WI38 (cell line): Measurements from ENCODE around the gene OR2F2.

ENCODE experiments used
- H3K4me3 ChIP-seq: 2 replicates; pipeline ENCODE4 v1.5.1; 2011; ENCODE audit warnings: low read depth, mild to moderate bottlenecking, control low read depth, low read length
- TF ChIP-seq, protein P1 (sequence below): IDR thresholded peaks from 2 replicates; pipeline ENCODE4 v1.5.1; 2012; ENCODE audit warnings: low read depth, mild to moderate bottlenecking, control low read depth, low read length

OR2F2 gene

DNA sequence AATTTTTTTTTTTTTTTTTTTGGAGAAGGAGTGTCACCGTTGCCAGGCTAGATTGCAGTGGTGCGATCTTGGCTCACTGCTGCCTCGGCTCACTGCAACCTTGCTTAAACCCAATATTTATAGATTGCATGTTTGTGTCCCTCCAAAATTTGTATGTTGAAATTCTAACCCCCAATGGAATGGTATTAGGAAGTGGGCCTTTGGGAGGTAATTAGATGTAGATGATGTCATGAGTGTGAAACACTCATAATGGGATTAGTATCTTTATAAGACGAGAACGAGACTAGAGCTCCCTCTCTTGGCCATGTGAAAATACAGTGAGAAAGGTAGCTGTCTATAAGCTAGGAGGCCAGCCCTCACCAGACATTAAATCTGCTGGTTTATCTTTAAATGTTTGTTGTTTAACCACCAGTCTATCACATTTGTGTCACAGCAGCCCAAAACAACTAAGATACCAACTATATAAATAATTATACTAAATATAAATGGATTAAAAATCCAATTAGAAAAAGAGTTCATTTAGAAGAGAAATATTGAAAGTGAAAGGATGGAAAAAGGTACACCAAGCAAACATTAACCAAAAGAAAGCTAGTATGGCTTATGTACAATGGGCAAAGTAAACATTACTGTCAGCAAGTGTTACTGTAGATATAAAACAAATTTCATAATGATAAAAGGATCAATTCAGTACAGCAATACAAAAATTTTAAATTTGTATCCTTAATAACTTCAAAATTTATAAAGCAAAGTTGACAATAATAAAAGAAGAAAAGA, 42.3 kb upstream of the OR2F2 start:
- TF ChIP-seq, protein P1, sequence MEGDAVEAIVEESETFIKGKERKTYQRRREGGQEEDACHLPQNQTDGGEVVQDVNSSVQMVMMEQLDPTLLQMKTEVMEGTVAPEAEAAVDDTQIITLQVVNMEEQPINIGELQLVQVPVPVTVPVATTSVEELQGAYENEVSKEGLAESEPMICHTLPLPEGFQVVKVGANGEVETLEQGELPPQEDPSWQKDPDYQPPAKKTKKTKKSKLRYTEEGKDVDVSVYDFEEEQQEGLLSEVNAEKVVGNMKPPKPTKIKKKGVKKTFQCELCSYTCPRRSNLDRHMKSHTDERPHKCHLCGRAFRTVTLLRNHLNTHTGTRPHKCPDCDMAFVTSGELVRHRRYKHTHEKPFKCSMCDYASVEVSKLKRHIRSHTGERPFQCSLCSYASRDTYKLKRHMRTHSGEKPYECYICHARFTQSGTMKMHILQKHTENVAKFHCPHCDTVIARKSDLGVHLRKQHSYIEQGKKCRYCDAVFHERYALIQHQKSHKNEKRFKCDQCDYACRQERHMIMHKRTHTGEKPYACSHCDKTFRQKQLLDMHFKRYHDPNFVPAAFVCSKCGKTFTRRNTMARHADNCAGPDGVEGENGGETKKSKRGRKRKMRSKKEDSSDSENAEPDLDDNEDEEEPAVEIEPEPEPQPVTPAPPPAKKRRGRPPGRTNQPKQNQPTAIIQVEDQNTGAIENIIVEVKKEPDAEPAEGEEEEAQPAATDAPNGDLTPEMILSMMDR: peak; percentile 43; the same call in 1 of the 2 replicates
- no peak overlapping the region for H3K4me3 ChIP-seq

DNA sequence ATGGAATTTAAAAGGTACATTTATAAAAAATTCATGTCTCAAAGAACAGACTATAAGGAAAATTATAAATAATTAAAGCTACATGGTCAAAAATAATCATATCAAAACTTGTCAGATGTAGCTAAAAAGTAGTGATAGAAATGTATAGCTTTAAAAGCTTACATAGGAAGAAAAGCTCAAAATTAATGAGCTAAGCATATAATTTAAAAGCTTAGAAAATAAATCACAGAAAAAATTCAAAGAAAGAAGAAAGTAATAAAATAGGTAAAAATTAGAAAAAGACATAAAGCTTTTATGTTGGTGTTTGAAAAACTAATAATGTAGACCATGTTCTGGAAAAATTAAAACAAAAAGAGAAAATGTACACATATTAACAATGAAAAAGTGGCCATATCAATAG, 38.4 kb upstream of the OR2F2 start:
- H3K4me3 ChIP-seq: no peak overlapping the region
- TF ChIP-seq, protein P1: no peak

DNA sequence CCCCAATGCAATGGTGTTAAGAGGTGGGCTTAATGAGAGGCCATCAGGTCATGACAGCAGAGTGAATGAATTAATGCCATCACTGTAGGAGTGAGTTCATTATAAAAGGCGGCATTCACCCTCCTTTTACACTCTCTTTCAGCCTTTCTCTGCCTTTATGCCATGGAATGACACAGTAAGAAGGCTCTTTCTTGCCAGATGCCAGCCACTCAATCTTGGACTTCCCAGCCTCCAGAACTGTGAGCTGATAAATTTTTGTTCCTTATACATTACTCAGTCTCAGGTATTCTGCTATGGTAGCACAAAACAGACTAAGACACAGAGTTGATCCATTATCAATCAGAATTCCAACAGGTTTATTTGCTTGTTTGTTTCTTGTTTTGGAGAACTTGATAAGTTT, 36.2 kb upstream of the OR2F2 start:
- no peak overlapping the region for H3K4me3 ChIP-seq

DNA sequence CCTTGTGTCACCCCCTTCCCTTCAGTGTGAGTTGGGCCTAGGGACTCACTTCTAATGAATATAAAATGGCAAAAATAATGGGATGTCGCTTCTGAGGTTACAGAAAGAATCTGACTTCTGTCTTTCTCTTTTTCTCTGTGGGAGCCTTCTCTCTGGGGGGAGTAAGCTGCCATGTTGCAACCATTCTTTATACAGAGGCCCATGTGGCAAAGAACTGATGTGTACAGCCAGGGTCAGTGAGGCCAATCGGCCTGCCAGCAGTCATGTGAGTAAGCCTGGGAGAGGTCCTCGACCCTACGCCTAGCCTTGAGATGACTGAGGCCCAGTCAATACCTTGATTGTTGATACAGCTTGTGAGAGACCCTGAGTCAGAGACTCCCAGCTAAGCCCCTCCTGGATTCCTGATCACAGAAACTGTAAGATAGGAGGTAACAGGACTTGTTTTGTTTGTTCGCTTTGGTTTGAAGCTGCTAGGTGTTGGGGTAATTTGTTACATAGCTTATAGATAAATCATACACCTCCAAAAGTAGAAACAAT, 34.7 kb upstream of the OR2F2 start:
- H3K4me3 ChIP-seq: peak overlapping the region; percentile 18
- TF ChIP-seq, protein P1: no peak

More for the DNA sequence above, 36.2 kb upstream of the OR2F2 start:
- TF ChIP-seq, protein P1: no peak

DNA sequence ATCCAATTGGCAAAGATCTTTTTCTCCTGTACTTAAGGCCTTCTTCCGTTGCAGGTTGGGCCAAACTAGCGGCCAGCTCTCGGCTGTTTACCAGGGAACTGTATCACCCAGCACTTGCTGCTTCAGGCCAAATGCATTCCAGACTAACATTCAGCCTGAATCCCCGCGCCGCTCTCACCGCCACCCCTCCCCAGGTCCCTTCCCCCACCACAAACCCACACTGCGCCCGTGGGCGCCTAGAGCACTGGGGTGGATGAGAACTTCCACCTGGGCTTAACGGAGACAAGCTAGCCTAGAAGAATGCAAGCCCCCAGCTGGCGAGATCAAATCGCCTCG, 33.7 kb upstream of the OR2F2 start:
- TF ChIP-seq, protein P1: no peak
- peak overlapping the region; percentile 85 for H3K4me3 ChIP-seq

DNA sequence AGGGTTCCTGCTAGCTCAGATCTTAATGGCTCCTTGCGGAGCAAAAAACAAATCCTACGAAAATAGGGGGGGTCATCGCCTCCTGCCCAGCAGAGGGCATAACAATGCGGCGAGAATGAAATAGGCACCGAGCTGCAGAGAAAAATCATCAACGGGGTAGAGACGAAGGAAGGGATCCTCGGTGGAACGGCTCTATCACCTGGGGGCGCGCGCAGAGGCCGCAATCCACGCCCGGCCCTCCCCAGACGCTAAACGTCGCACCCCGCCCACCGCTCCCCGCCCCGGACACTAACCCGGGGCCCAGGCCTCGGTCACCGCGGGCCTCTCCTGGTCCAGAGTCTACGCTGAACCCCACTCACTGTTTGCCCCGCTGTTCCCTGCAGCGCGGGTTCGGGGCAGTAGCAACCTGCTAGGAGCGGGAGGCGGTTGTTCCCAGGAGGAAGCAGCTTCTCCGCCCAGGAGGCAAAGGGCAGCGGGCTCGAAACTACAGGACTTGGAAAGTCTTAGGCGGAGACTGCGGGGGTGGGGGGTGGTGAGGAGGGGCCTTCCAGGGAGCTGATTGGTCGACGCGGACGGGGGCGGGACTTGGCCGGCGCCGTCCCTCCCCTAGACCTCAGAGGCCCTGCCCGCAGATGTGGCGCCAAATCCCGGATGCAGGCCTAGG, 33.2 kb upstream of the OR2F2 start, which contains the start of gene TCAF1:
TCAF1 (minus strand) TSS at position 509 of the 664 bp plus-strand sequence. CDS start 25,568 bp downstream, outside the sequence.
- TF ChIP-seq, protein P1: no peak

More for the DNA sequence above, 33.2 kb upstream of the OR2F2 start, which contains the start of gene TCAF1:
- peak within 1 kb of the TSS; percentile 85 for H3K4me3 ChIP-seq
